ENCODE data around the gene BLTP3A. TPM values are rescaled to one million over a fixed set of nuclear protein-coding genes. Genes with fewer than 3 reads are reported as not detected.

Gene BLTP3A
- total and polyA plus RNA-seq, 2 of the 13 experiments (the other 11 are each of a cell fraction or from before 2014, with no cell fraction given) = 22.1 to 24.0 TPM

GRCh38 chr6:34791164-34791700, 651 bp upstream of the BLTP3A start (continued):
- no peak for TF ChIP-seq ZBTB43 (CRISPR knock-in tag; conservative IDR thresholded peaks at IDR 0.05)
- TF ChIP-seq ZNF343 (CRISPR knock-in tag; IDR thresholded peaks at IDR 0.05) = 0 out of 2 replicates have a peak, but pooled peaks have one; percentile 20
- peak; percentile 22; the same call in 1 of the 2 replicates for TF ChIP-seq RXRB (CRISPR knock-in tag; IDR thresholded peaks at IDR 0.05; ENCODE audit: borderline replicate concordance)
- TF ChIP-seq HMG20A (CRISPR knock-in tag; IDR thresholded peaks at IDR 0.05; ENCODE audit: borderline replicate concordance) = peak; percentile 61; the same call in 1 of the 2 replicates
- no peak for TF ChIP-seq PHF8 (CRISPR knock-in tag; IDR thresholded peaks at IDR 0.05)
- TF ChIP-seq DMAP1 (CRISPR knock-in tag; IDR thresholded peaks at IDR 0.05) = peak; percentile 50; the same call in 1 of the 2 replicates
- TF ChIP-seq ZNF878 (CRISPR knock-in tag; IDR thresholded peaks at IDR 0.05) = peak; percentile 10; the same call in 1 of the 2 replicates
- peak; percentile 65; the same call in 1 of the 2 replicates for TF ChIP-seq CSRNP1 (CRISPR knock-in tag; IDR thresholded peaks at IDR 0.05)
- peak; percentile 49; the same call in 1 of the 2 replicates for TF ChIP-seq RARA (CRISPR knock-in tag; IDR thresholded peaks at IDR 0.05)
- TF ChIP-seq PTBP1 (IDR thresholded peaks at IDR 0.05; ENCODE audit: low read depth, low read length, poor library complexity, severe bottlenecking) = no peak
- TF ChIP-seq ZNF3 (CRISPR knock-in tag; IDR thresholded peaks at IDR 0.05) = no peak
- TF ChIP-seq ZSCAN29 (CRISPR knock-in tag; conservative IDR thresholded peaks at IDR 0.05) = 0 out of 2 replicates have a peak, but pooled peaks have one; percentile 35
- TF ChIP-seq TAF15 (IDR thresholded peaks at IDR 0.05; ENCODE audit: low read depth, low read length, poor library complexity, severe bottlenecking) = no peak
- TF ChIP-seq RCOR2 (CRISPR knock-in tag; IDR thresholded peaks at IDR 0.05) = peak; percentile 46; the same call in 1 of the 2 replicates
- no peak for TF ChIP-seq JARID2 (CRISPR knock-in tag; IDR thresholded peaks at IDR 0.05; ENCODE audit: insufficient replicate concordance)
- TF ChIP-seq ZNF362 (CRISPR knock-in tag; IDR thresholded peaks at IDR 0.05; ENCODE audit: borderline replicate concordance) = no peak; the same call in 1 of the 2 replicates
- 0 out of 2 replicates have a peak, but pooled peaks have one; percentile 54 for TF ChIP-seq ZNF567 (CRISPR knock-in tag; IDR thresholded peaks at IDR 0.05; ENCODE audit: borderline replicate concordance)
- TF ChIP-seq FUBP1 (CRISPR knock-in tag; IDR thresholded peaks at IDR 0.05; ENCODE audit: borderline replicate concordance) = 0 out of 2 replicates have a peak, but pooled peaks have one; percentile 45
- no peak for TF ChIP-seq CAMTA2 (CRISPR knock-in tag; IDR thresholded peaks at IDR 0.05; ENCODE audit: borderline replicate concordance)
- TF ChIP-seq MTA3 (CRISPR knock-in tag; IDR thresholded peaks at IDR 0.05) = no peak
- peak; percentile 67 for TF ChIP-seq STAG1 (CRISPR knock-in tag; IDR thresholded peaks at IDR 0.05)
- TF ChIP-seq ZNF296 (CRISPR knock-in tag; conservative IDR thresholded peaks at IDR 0.05) = 0 out of 2 replicates have a peak, but pooled peaks have one; percentile 56
- 0 out of 2 replicates have a peak, but pooled peaks have one; percentile 54 for TF ChIP-seq ZNF33B (CRISPR knock-in tag; IDR thresholded peaks at IDR 0.05)
- TF ChIP-seq MAF1 (CRISPR knock-in tag; IDR thresholded peaks at IDR 0.05; ENCODE audit: borderline replicate concordance) = no peak
- 0 out of 2 replicates have a peak, but pooled peaks have one; percentile 22 for TF ChIP-seq IRF2 (CRISPR knock-in tag; IDR thresholded peaks at IDR 0.05)
- peak; percentile 50 for TF ChIP-seq HNF4A (CRISPR knock-in tag; IDR thresholded peaks at IDR 0.05)

All from HepG2 (cell line).